ENCODE data around the gene TWIST2. TPM values are rescaled to one million over a fixed set of nuclear protein-coding genes. Genes with fewer than 3 reads are reported as not detected.

Gene TWIST2
- total and polyA plus RNA-seq, 10 of the 15 experiments (the other 5 are each of a cell fraction or from before 2014, with no cell fraction given): not detected

- ChIA-PET CTCF (no interaction called here), SMC1A (ENCODE audit: uncharacterized antibody, unreplicated experiment) (no interaction called here), POLR2A (no interaction called here), RAD21 (ENCODE audit: unreplicated experiment) (no interaction called here)
- DNase-seq (ENCODE audit: low read depth, low spot score) (no peak), ATAC-seq (no peak), FAIRE-seq (no peak)
- no peak overlapping the region for H3K27ac ChIP-seq (ENCODE audit: control insufficient read depth, insufficient read depth)
- no TSS peak for BruUV-seq (replicated peaks)
- H3K4me2 ChIP-seq (ENCODE audit: control insufficient read depth, insufficient read depth): no peak overlapping the region
- no peak overlapping the region for H2AFZ ChIP-seq (ENCODE audit: control insufficient read depth, low read depth, low read length)
- intact Hi-C loops (cut with micrococcal nuclease; ENCODE audit: unreplicated experiment): no loop called here
- TF ChIP-seq, protein P1, sequence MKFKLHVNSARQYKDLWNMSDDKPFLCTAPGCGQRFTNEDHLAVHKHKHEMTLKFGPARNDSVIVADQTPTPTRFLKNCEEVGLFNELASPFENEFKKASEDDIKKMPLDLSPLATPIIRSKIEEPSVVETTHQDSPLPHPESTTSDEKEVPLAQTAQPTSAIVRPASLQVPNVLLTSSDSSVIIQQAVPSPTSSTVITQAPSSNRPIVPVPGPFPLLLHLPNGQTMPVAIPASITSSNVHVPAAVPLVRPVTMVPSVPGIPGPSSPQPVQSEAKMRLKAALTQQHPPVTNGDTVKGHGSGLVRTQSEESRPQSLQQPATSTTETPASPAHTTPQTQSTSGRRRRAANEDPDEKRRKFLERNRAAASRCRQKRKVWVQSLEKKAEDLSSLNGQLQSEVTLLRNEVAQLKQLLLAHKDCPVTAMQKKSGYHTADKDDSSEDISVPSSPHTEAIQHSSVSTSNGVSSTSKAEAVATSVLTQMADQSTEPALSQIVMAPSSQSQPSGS (IDR thresholded peaks at IDR 0.05; ENCODE audit: low read length): no peak
- TF ChIP-seq BCL3 (IDR thresholded peaks at IDR 0.05; ENCODE audit: borderline replicate concordance, insufficient read depth, low read depth, low read length, poor library complexity, severe bottlenecking) (no peak), ZNF622 (IDR thresholded peaks at IDR 0.05) (no peak), ATF7 (IDR thresholded peaks at IDR 0.05; ENCODE audit: low read depth) (no peak), GABPA (IDR thresholded peaks at IDR 0.05; ENCODE audit: low read depth) (no peak), BRCA1 (IDR thresholded peaks at IDR 0.05; ENCODE audit: low read depth, low read length) (no peak), POLR2AphosphoS5 (IDR thresholded peaks at IDR 0.05; ENCODE audit: low read length) (no peak), MTA3 (IDR thresholded peaks at IDR 0.05; ENCODE audit: borderline replicate concordance, low read length) (no peak), PAX8 (IDR thresholded peaks at IDR 0.05) (no peak), ZNF687 (IDR thresholded peaks at IDR 0.05) (no peak)
- TF ChIP-seq, protein P2, sequence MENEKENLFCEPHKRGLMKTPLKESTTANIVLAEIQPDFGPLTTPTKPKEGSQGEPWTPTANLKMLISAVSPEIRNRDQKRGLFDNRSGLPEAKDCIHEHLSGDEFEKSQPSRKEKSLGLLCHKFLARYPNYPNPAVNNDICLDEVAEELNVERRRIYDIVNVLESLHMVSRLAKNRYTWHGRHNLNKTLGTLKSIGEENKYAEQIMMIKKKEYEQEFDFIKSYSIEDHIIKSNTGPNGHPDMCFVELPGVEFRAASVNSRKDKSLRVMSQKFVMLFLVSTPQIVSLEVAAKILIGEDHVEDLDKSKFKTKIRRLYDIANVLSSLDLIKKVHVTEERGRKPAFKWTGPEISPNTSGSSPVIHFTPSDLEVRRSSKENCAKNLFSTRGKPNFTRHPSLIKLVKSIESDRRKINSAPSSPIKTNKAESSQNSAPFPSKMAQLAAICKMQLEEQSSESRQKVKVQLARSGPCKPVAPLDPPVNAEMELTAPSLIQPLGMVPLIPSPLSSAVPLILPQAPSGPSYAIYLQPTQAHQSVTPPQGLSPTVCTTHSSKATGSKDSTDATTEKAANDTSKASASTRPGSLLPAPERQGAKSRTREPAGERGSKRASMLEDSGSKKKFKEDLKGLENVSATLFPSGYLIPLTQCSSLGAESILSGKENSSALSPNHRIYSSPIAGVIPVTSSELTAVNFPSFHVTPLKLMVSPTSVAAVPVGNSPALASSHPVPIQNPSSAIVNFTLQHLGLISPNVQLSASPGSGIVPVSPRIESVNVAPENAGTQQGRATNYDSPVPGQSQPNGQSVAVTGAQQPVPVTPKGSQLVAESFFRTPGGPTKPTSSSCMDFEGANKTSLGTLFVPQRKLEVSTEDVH (IDR thresholded peaks at IDR 0.05; ENCODE audit: low read depth, partially characterized antibody): no peak
- in situ Hi-C loops (cut with MboI): no loop called here
- H3K36me3 ChIP-seq (ENCODE audit: control insufficient read depth in 2 of 2, insufficient read depth in 2 of 2, low read length in 1 of 2): no peaks in the 10 kb centered on the region
- H3K4me1 ChIP-seq (ENCODE audit: control insufficient read depth, insufficient read depth, low read length): no peaks in the 10 kb centered on the region
- no peaks in the 10 kb centered on the region for H3K9me3 ChIP-seq (replicated peaks; ENCODE audit: control insufficient read depth, insufficient read depth, low read length)
- no peak overlapping the region for H3K4me3 ChIP-seq
- H4K20me1 ChIP-seq (ENCODE audit: control insufficient read depth, insufficient read depth): no peaks in the 10 kb centered on the region
- no peak overlapping the region for H3K9ac ChIP-seq (ENCODE audit: control insufficient read depth, insufficient read depth, low read length)
- H3K27me3 ChIP-seq (replicated peaks in 1 of 2; ENCODE audit: control insufficient read depth in 2 of 2, insufficient read depth in 2 of 2, low read length in 1 of 2): peaks cover 2 to 4% of the 10 kb centered on the region in 2 experiments; a peak in 2 of 4 replicates
- no peaks in the 10 kb centered on the region for H3K79me2 ChIP-seq (ENCODE audit: control insufficient read depth, insufficient read depth, low read length)
- WGBS (ENCODE audit: insufficient coverage, insufficient replicate concordance, low lambda C conversion rate, missing lambda C conversion rate): 20% methylated on average over 8 of the region's 8 CpGs
Measured at GRCh38 chr2:238921259-238921658, 73.4 kb downstream of the TWIST2 start.
